Left lung (tissue), 10 donors: Measurements from ENCODE around the gene DIP2B. TPM values are rescaled to one million over a fixed set of nuclear protein-coding genes. Genes with fewer than 3 reads are reported as not detected.

Experiments used
- ATAC-seq: fragments of 200-7000 bp; cut with Tn5 transposase; one replicate; pipeline ENCODE4 v1.9.1; 2020; ENCODE audit warnings: moderate library complexity
- DNase-seq, 4 donors: peaks; one replicate each; pipeline ENCODE4 v3.0.0-alpha.2; 2013 to 2020
- H3K27ac ChIP-seq, 2 donors: fragments of 200-600 bp; sonication (generic) in 1 of 2; one replicate each; pipeline versions ENCODE4 v1.5.0 to v1.8.0; 2020 to 2021
- H3K27me3 ChIP-seq, 2 donors: fragments of 200-600 bp; sonication (generic) in 1 of 2; one replicate each; pipeline versions ENCODE4 v1.5.0 to v1.8.0; 2020 to 2021
- H3K36me3 ChIP-seq, 2 donors: fragments of 200-600 bp; sonication (generic) in 1 of 2; one replicate each; pipeline versions ENCODE4 v1.5.0 to v1.8.0; 2020 to 2021
- H3K4me1 ChIP-seq, 2 donors: fragments of 200-600 bp; one replicate each; pipeline ENCODE4 v1.8.0; 2021
- H3K4me3 ChIP-seq, 2 donors: fragments of 200-600 bp; sonication (generic) in 1 of 2; one replicate each; pipeline versions ENCODE4 v1.5.0 to v1.8.0; 2020 to 2021; ENCODE audit warnings: mild to moderate bottlenecking in 1 of 2
- H3K9me3 ChIP-seq, 2 donors: fragments of 200-600 bp; sonication (generic) in 1 of 2; one replicate each; pipeline versions ENCODE4 v1.5.0 to v1.8.0; 2020 to 2021
- intact Hi-C, 2 donors: fragments of 100-400 bp; cut with DNase I; formaldehyde crosslinking; loops; one replicate each; pipeline versions ENCODE4 v1.11.2 to v1.14.2; 2022
- polyA plus RNA-seq, 6 donors: library from polyadenylated mRNA; unstranded; fragments of 120-200 nt; gene quantifications; one replicate each; pipeline ENCODE4 v1.2.1, GENCODE V29; 2013; ENCODE audit not compliant: insufficient read length in 6 of 6
- total RNA-seq, 2 donors: library from RNA; stranded (reverse); fragmentation: NEBNext Ultra II Directional; extraction: Animal tissue kit (Norgen Biotek cat#: 25700); gene quantifications; one replicate each; pipeline ENCODE4 v1.2.1, GENCODE V29; 2021
- TF ChIP-seq, protein P1 (sequence below), 2 donors: fragments of 200-600 bp; sonication (generic) in 1 of 2; IDR thresholded peaks; one replicate each; pipeline versions ENCODE4 v1.5.0 to v1.8.0; 2021; ENCODE audit warnings: antibody characterized with exemption in 2 of 2
- donor health status: DM: no; HTN: yes; CAD: no.
- donor health status: DM: no; HTN: no; CAD: no.

Gene DIP2B
- total and polyA plus RNA-seq, 8 donors, result 26.5 to 38.6 (median 33.8) TPM

DNA sequence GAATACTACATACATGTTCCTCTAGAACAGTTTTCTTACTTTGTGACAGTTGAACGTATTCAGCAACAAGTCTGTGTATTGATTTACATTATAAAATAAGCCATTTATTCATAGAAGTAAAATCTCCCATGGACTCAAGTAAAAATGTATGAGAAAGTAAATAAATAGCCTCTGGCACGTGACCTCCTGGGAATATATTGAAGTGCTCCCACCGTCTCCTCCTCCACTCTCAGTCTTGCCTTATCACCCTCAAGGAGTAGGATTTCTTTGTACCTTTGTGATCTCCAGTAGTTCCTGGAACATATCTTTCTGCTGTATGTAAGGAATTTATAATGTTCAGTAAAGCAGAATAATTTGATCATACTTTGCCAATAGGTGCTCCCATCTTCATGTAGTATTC, 90.9 kb downstream of the DIP2B start:
- TF ChIP-seq, protein P1, sequence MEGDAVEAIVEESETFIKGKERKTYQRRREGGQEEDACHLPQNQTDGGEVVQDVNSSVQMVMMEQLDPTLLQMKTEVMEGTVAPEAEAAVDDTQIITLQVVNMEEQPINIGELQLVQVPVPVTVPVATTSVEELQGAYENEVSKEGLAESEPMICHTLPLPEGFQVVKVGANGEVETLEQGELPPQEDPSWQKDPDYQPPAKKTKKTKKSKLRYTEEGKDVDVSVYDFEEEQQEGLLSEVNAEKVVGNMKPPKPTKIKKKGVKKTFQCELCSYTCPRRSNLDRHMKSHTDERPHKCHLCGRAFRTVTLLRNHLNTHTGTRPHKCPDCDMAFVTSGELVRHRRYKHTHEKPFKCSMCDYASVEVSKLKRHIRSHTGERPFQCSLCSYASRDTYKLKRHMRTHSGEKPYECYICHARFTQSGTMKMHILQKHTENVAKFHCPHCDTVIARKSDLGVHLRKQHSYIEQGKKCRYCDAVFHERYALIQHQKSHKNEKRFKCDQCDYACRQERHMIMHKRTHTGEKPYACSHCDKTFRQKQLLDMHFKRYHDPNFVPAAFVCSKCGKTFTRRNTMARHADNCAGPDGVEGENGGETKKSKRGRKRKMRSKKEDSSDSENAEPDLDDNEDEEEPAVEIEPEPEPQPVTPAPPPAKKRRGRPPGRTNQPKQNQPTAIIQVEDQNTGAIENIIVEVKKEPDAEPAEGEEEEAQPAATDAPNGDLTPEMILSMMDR (IDR thresholded peaks at IDR 0.05), result no peak
- H3K36me3 ChIP-seq, result no peaks in the 10 kb centered on the region
- DNase-seq, result no peak
- H3K27me3 ChIP-seq, result no peaks in the 10 kb centered on the region
- ATAC-seq, result no peak
- no peak overlapping the region for H3K4me3 ChIP-seq
- no peaks in the 10 kb centered on the region for H3K9me3 ChIP-seq
- H3K4me1 ChIP-seq, result peaks cover 6 to 32% of the 10 kb centered on the region in 2 donors
- intact Hi-C loops, result no loop called here
- H3K27ac ChIP-seq, result no peak overlapping the region

DNA sequence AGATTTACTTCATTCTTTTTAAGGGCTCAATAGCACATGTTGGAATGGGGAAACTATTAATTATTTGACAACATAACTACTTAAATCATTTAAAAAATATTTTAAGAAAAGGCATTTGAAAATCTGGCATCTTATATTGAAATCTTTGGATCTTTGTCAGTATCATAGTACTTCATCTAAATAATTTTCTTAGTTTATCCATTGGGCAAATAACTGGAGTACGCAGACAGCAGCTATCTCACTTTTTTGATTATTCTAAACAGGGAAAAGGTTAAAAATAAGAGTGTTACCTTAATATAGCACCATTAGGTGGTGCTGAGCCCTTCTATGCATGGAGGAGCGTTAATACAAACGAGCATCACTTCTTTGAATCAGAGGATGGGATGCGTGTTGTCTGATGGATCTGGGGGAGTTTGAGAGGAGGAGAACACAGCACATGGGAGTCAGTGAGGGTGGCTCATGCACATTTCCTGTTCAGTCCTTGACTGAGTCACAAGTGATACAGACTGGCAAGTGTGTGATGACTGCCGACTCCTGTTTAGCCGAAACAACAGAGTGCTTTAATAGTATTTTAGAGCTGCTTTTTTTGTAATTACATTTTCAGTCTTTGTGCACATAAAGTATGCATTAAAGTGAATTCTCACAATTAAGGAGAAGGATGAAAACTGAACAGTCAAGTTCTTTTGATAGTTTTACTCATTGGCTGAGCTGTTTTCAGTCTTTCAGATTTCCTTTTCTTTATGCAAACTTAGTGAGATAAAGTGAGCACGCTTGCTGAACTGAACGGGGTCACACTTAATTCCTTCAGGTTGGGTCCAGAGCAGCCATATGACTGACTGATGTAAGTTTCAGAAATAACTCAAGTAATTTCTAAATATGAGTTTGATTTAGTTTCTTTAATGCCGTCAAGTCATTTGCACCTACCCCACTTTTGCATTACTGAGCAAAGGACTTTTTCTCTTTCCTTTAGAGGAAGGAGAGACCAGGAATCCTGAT, 92.7 kb downstream of the DIP2B start:
- H3K36me3 ChIP-seq, result no peaks in the 10 kb centered on the region
- ATAC-seq (peak; percentile 82), DNase-seq (no peak)
- intact Hi-C loops, result no loop called here
- TF ChIP-seq, protein P1 (IDR thresholded peaks at IDR 0.05), result no peak
- no peak overlapping the region for H3K4me3 ChIP-seq
- no peak overlapping the region for H3K27ac ChIP-seq
- peaks cover 6 to 32% of the 10 kb centered on the region in 2 donors for H3K4me1 ChIP-seq
- no peaks in the 10 kb centered on the region for H3K9me3 ChIP-seq
- H3K27me3 ChIP-seq, result no peaks in the 10 kb centered on the region

DNA sequence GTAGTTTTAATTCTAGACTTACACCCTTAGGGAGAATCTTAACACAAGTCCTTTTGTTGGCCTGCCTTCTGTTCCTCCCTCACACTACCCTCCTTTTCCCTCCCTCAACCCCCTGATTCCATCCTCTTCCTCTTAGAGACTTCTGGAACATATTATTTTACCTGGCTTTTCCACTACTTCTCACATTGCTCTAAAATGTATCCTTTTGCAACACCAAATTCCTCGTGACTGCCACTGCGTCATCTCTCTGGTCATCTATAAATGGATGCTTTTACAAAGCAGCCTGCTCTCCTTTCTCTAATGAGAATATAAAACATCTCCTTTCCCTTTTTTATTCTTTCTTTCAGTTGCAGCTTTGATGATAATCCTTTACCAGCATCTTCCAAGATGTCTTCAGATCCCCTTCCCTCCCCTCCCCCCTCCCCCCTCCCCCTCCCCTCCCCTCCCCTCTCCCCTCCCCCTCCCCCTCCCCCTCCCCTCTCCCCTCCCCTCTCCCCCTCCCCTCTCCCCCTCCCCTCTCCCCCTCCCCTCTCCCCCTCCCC, 93.6 kb downstream of the DIP2B start:
- TF ChIP-seq, protein P1 (IDR thresholded peaks at IDR 0.05), result no peak
- Histone ChIP-seq H3K4me3 (no peak overlapping the region), H3K27ac (no peak overlapping the region), H3K4me1 (peaks cover 6 to 34% of the 10 kb centered on the region in 2 donors), H3K36me3 (no peaks in the 10 kb centered on the region), H3K27me3 (no peaks in the 10 kb centered on the region), H3K9me3 (no peaks in the 10 kb centered on the region)
- DNase-seq, result no peak
- ATAC-seq, result no peak
- intact Hi-C loops, result no loop called here

DNA sequence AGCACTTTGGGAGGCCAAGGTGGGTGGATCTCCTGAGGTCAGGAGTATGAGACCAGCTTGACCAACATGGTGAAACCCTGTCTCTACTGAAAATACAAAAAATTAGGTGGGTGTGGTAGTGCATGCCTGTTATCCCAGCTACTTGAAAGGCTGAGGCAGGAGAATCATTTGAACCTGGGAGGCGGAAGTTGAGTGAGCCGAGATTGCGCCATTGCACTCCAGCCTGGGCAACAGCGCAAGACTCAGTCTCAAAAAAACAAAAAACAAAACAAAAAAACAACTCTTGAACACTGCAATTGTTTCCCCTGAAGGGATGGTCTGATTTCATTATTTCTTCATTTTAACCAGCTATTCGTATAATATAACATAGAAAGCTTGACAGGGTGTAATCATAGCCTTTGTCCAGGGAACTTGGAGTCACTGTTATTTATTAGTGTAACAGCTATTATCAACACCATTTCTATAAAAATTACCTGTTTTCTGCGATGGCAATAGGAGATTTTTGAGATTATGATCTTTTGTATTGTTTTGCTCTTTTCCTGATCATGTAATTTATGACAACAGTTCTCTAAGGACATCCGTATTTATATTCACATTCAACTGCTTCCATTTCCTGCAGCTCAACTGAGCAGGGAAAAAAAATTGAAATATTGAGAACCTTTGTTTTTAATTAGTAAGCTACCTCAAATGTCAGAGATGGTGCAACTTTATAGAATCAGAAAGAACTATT, 94.7 kb downstream of the DIP2B start:
- TF ChIP-seq, protein P1 (IDR thresholded peaks at IDR 0.05), result no peak
- H3K9me3 ChIP-seq, result no peaks in the 10 kb centered on the region
- no peak for DNase-seq
- H3K4me1 ChIP-seq, result peaks cover 14 to 39% of the 10 kb centered on the region in 2 donors
- intact Hi-C loops, result no loop called here
- no peaks in the 10 kb centered on the region for H3K27me3 ChIP-seq
- ATAC-seq, result no peak
- peak overlapping the region in 1 of 2 donors; percentile 37 for H3K27ac ChIP-seq
- H3K4me3 ChIP-seq, result no peak overlapping the region
- no peaks in the 10 kb centered on the region for H3K36me3 ChIP-seq

DNA sequence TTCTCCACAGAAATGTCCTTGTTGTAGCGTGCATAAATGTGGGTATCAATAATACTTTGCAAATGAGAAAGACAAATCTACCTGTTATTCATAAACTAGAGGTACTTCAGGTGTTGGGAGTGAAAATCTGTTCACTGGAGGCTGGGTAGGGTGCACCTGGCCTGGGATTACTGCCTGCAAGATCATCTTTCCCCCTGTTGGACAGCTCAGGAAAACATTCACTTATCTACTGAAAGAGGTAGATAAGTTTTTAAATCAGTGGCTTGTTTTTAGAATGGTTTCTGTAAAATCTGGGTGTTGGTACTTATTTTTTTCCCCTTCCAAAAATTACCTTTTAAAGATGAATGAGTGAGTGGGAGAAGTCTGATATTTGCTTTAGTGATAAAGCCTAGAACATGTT, 95.6 kb downstream of the DIP2B start:
- Histone ChIP-seq H3K27ac (peak overlapping the region in 1 of 2 donors; percentile 37), H3K4me3 (no peak overlapping the region), H3K36me3 (no peaks in the 10 kb centered on the region), H3K27me3 (no peaks in the 10 kb centered on the region), H3K4me1 (peaks cover 14 to 39% of the 10 kb centered on the region in 2 donors), H3K9me3 (no peaks in the 10 kb centered on the region)
- DNase-seq, result no peak
- intact Hi-C loops, result no loop called here
- TF ChIP-seq, protein P1 (IDR thresholded peaks at IDR 0.05), result no peak
- ATAC-seq, result no peak
